HEK293T (cell line): Measurements from ENCODE around the gene SEMA4D.

Experiments used
- BHLHE40 ChIP-seq: fragments of 450-650 bp; IDR thresholded peaks from 2 replicates; pipeline ENCODE4 v1.6.1; 2016; ENCODE audit warnings: mild to moderate bottlenecking, moderate library complexity, borderline replicate concordance
- CTBP1 ChIP-seq: fragments of 450-650 bp; IDR thresholded peaks from 2 replicates; pipeline ENCODE4 v1.6.1; 2016; ENCODE audit warnings: borderline replicate concordance
- FOXA1 ChIP-seq: fragments of 450-650 bp; IDR thresholded peaks from 2 replicates; pipeline ENCODE4 v1.6.1; 2016; ENCODE audit warnings: mild to moderate bottlenecking
- FOXM1 ChIP-seq: fragments of 450-650 bp; IDR thresholded peaks from 2 replicates; pipeline ENCODE4 v1.6.1; 2017; ENCODE audit warnings: mild to moderate bottlenecking, borderline replicate concordance
- HDGF ChIP-seq: fragments of 450-650 bp; IDR thresholded peaks from 2 replicates; pipeline ENCODE4 v1.6.1; 2017; ENCODE audit warnings: antibody characterized with exemption, borderline replicate concordance
- LEF1 ChIP-seq: fragments of 450-650 bp; IDR thresholded peaks from 2 replicates; pipeline ENCODE4 v1.6.1; 2017; ENCODE audit warnings: mild to moderate bottlenecking, borderline replicate concordance
- SUZ12 ChIP-seq: fragments of 450-650 bp; IDR thresholded peaks from 2 replicates; pipeline ENCODE4 v1.6.1; 2016; ENCODE audit warnings: mild to moderate bottlenecking
- ZNF384 ChIP-seq: fragments of 450-650 bp; IDR thresholded peaks from 2 replicates; pipeline ENCODE4 v1.6.1; 2016

DNA sequence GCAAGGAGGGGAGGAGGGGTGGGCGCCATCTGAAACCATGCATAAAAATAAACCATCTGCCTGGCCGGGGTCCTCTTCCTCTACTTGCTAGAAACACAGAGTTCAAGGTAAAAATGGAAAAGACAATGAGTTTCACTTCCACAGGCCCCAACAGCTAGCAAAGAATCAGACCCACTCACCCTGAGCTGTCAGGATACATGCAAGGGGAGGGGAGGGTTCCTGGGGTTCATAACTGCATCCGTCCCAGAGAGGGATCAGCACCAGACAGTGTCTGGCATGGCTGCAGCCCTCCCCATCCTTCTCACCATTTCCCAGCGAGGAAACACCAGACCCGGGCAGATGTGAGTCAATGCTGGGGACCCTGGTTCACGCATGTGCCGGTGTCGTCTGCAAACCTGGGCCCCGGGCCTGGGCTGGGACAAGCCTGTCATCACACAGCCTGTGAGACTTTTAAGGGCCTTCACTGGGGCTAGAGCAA lies 55.4 kb downstream of the SEMA4D start:
- TF ChIP-seq HDGF (no peak), LEF1 (no peak), ZNF384 (no peak), BHLHE40 (no peak), FOXM1 (no peak), CTBP1 (no peak), SUZ12 (no peak), FOXA1 (no peak)
